ENCODE measurements around the gene RAB36.

DNA sequence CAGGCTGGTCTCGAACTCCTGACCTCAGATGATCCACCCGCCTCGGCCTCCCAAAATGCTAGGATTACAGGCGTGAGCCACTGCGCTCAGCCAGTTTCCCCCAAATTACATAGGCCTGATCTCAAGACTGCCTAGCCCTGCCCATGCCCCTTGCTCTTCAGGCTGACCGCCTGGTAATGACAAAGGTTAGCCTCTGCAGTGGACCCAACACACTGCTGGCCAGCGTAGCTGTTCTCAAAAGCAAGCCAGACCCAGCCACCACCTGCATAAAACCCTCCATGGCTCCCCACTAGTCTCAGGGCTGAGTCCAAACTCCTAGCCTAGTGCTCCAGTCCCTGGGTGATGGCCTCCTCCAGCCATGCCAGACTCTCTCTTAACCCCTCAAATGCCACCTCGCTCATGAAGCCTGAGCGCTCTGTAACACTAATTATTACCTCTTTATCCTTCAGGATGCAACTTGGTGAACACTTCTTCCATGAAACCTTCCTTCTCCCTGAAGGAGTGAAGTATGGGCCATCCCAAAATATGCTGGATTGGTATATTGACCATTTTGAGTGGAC, 2.7 kb upstream of the RAB36 start:
- TF ChIP-seq, protein P1, sequence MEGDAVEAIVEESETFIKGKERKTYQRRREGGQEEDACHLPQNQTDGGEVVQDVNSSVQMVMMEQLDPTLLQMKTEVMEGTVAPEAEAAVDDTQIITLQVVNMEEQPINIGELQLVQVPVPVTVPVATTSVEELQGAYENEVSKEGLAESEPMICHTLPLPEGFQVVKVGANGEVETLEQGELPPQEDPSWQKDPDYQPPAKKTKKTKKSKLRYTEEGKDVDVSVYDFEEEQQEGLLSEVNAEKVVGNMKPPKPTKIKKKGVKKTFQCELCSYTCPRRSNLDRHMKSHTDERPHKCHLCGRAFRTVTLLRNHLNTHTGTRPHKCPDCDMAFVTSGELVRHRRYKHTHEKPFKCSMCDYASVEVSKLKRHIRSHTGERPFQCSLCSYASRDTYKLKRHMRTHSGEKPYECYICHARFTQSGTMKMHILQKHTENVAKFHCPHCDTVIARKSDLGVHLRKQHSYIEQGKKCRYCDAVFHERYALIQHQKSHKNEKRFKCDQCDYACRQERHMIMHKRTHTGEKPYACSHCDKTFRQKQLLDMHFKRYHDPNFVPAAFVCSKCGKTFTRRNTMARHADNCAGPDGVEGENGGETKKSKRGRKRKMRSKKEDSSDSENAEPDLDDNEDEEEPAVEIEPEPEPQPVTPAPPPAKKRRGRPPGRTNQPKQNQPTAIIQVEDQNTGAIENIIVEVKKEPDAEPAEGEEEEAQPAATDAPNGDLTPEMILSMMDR (IDR thresholded peaks at IDR 0.05; ENCODE audit: poor library complexity): no peak
- no peak for TF ChIP-seq EZH2 (IDR thresholded peaks at IDR 0.05; ENCODE audit: borderline replicate concordance)
